Epidermal melanocyte (primary cell): Measurements from ENCODE around the gene RUNX3.
"Not testable (repeated sequence)": the region's sequence is repeated elsewhere in the genome, so short reads cannot be mapped to it uniquely, and the experiment has no call there.

Experiments used
- DNase-seq: peaks from one replicate; pipeline ENCODE4 v3.0.0; 2011; ENCODE audit warnings: low spot score; ENCODE audit not compliant: insufficient read length

Gene RUNX3

DNA sequence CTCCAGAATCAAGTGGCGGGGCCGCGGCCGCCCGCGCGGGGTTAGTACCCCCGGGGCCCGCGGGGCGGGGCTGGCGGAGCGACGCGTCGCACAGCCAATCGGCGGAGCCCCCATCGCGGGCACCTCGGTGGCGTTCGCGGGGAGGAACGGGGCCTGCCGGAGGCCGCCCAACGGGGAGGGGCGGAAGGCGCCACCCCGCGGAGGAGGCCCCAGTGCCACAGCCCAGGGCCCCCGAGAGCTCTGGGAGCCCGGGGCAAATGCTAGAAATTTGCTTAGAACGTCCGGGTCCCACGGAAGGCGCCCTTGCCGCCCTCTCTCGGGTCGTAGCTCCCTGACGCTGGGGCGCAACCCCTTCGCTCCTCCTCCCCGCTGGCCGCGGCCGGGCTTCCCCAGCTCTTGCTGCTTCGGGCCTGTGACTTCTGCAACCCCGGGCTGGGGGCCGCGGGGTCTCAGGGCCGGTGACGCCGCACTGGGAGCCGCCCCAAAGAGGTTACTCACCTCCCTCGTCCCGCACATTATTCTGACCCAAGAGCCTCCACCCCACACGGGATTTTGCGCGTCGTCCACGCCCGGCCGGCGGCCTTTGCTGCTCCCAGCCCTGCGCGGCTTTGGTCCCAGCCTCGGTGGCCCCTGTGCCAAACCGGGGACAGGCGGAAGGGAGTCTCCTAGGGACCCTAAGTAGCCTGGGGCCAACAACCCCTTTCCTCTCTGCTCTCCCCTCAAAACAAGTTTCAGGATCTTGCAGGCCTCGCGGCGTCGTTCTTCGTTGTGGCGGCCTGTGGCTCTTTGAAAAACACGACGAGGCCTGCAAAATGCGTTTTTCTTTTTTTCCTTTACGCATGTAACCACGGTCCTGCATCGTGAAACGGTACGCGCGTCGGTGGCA, at the start of gene RUNX3:
RUNX3 (minus strand) TSS at position 17 of the 886 bp plus-strand sequence. CDS start 408 bp downstream, outside the sequence.
- DNase-seq: peak; percentile 93

DNA sequence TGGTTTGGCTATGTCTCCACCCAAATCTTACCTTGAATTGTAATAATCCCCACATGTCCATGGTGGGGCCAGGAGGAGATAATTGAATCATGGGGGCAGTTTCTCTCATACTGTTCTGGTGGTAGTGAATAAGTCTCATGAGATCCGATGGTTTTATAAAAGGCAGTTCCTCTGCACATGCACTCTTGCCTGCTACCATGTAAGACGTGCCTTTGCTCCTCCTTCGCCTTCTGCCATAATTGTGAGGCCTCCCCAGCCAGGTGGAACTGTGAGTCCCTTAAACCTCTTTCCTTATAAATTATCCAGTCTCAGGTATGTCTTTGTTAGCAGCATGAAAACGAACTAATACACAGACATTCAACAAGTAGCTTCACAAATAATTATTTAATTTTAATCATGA, 49.2 kb upstream of the RUNX3 start:
- DNase-seq: not testable (repeated sequence)

DNA sequence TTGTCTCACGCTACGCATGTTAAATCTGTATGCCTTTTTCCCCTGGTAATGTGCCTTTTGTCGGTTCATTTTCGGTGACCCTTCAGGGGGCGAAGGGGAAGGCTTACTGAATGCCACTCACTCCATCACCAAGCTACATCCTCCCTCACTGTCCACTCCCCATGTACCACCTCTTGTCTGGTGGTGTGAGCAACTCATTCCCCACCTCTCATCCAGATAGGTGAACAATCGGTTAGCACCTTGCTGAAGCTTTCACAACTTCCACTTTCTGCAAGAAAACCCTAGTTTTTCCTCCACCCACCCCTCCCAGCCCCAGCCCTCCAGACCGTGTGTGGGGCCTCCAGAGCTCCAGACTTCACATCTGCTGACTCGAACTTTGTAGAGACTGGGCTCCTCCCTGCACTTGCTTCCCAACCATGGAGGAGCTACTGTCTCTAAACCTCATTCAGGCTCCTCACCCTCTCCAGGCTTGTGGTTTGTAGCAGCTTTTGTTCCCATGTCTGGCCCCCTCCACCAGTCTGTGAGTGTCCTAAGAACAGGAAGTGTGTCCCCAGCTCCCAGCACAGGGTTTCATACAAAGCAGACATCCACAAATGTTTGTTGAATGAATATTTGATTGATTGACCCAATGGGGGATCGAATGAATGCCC, 48.4 kb upstream of the RUNX3 start:
- no peak for DNase-seq

DNA sequence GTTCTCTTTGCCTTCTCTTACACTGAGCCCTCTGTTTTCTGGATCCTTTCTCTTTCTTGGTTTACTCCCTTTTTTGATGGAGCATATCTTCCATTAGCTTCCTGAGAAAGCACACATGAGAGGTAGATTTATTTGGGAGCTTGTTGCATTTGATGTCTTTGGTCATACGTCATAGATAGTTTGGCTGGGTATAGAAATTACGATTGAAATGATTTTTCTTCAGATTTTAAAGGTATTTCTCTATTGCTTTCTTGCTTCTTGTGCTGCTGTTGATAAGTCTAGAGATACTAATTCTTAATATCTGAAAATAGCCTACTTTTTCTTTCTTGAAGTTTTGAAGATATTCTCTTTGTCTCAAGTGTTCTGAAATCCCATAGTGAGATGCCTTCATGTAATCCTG, 45.3 kb upstream of the RUNX3 start:
- DNase-seq: no peak

DNA sequence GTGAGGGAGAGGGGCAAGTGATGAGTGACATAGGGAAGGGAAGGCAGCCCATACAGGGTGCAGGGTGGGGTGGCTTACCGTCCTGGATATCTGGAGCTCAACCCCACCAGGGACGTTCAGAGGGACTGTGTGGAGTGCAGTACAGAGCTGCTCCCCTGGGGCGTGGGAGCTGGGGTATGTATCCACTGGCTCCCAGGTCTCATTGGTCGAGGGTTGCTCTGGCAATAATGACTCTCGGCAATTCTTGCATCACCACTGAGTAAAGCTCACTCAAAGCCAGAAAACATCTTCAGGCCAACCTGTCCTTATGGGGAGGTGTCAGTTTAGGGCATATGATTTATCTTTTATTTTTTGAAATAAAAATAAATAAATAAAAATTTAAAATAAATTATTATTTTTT, 43.2 kb upstream of the RUNX3 start:
- no peak for DNase-seq

DNA sequence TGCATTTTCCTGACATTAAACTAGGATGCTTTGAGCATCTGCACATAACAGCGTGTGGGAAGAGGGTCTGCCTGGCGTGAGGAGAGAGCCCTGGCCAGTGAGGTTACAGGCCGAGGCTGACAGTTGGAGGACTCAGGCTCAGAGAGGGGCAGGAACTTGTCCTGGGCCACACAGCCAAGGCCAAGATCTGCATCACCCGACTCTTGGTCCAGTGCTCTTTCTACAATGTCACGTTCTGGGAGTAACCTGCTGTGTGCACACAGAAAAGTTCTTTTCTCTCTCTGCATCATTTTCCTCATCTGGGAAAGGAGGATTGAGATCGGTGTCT, 42.8 kb upstream of the RUNX3 start:
- no peak for DNase-seq

DNA sequence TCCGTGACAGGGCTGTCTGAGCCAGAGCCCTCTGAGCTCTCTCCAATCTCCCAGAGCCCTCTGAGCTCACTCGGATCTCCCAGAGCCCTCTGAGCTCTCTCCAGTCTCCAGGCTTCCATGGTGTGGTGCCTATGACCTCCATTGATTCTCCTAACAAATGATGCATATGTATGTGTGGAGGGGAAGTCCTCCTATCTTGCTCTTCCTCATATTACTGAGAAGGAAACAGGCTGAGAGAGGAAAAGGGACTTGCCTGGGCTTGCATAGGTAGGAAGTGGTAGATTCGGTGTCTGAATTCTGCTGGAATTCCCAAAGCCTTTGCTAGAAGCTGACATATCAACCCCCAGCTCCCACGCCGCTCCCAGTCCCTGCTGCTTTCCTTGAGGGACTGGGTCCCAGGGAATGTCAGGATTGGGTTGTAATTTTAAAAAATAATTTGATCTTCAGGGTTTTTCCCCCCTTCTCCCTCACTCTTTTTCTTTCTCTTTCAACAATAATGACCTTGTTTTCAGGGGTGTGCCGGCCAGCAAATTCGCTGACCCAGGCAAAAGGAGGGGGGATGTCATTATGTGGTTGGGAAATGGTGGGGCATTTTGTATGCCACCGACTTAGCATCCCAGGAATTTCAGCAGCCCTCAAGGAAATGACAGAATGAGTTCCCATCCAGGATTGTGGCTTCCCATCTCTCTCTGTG, 42.3 kb upstream of the RUNX3 start:
- no peak for DNase-seq

DNA sequence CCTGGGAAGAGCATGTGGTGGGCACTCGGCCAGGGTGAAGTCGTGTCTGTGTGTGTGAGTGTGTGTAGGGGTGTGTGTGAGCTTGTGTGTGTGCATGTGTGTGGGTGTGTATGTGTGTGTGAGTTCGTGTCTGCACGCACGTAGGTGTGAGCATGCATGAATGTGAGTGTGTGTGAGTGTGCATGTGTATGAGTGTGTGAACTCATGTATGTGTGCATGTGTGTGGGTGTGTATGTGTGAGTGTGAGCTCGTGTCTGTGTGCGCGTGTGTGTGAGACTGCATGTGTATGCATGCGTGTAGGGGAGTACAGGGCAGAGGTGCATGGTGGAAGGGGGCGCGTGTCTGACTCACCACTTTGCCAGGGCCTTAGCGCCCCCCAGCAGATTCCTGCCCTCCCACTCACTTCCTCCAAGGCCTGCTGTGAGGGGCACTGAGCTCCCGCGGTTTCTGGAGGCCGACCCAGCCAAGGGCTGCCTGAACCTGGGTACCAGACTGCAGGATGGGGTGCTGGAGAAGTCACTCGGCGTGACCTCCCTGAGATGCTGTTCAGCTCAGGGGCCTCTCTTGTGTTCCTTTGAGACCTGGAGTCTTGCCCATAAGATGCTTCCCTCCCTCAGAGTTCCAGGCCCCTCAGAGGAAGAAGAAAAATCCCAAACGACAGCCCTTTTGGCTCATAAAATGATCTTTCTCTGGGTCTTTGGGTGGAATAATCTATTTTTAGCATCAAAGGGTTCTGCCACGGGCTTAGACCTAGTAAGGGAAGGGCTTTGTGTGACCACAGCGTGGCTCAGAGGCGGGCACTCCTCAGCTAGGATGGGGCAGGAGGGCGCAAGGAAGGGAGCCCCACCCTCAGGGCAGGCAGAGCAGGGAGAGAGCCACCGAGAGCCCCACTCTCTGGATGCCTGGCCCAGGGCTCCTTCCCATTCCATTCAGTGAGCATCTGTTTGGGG, 41.1 kb upstream of the RUNX3 start:
- no peak for DNase-seq

DNA sequence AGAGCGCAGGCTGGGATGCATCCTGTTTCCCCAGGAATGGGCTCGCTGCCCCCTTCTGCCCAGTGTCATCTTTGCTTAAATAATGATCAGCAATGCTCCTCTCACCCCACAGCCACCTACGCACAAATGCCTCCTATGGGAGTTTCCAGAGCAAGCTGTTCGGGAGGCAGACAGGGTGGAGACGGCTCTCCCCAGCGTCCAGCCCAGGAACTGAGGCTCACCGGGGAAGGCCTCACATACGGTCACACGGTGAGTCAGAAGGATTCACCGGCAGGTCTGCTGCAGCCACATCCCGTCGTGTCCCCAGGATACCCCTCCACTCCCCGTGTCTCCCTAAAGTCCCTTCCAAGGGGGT, 40.3 kb upstream of the RUNX3 start:
- DNase-seq: no peak

DNA sequence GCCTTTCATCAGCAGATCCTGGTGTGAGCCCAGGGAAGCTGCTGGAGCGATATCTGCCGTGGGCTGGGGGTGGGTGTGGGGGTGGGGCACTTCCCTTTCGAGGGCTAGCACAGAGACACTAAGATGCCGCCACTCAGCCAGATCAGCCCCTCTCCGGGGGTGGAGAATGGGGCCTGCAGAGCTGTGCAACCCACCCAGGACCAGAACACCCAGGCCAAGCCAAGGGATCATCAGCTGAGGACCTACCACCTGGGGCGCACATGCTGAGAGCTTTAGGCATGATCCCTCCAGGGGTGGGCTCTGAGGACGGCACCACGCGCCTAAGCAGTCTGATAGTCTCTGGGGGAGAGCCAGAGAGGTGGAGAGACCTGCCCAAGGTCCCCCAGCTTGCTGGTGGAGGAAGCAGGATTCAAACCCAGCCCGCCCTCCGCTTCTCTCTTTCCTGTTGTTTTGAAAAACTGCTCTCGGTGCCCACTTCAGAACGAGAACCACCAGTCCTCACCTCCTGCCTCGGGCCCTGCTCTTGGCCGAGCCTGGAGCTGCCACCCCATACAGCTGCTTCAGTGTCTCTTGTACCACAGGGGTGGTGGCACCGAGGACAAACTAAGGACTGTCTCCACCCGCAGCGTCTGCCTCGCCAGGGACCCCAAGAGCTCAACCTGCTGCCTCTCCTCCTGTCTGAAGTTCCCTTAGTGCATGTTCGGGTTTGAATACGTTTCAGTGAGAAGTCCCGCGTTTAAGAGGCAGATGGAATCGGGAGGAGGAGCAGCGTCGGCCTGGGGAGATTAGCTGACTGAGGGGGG, 39.7 kb upstream of the RUNX3 start:
- DNase-seq: no peak

DNA sequence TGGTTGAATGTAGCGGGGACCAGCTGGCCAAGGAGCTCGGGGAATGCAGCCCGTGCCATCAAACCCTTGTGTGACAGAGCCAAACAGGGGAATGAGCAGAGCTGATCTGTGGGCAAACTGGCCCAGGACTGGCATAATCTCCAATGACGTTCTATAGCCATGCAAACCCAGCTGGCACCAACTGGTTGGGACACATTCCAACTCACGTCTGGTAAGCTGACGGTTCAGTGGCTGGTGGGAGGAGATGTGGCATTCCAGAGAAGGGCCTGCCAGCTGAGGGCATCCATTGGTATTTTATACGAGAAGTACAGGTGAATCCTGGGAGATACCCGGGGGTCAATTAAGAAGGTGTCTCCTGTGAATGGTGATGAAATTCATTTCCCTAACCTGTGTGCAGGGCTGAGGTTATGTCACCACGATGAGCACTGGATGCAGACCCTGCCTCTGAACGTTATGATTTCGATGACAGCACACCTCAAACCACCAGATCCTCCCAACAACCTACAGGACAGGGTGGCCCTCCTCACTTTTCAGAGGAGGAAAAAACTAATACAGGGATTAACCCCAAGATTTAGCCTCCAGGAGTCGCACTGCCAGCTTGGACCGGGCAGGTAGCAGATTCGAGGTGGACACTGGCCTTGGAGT, 39.0 kb upstream of the RUNX3 start:
- no peak for DNase-seq

DNA sequence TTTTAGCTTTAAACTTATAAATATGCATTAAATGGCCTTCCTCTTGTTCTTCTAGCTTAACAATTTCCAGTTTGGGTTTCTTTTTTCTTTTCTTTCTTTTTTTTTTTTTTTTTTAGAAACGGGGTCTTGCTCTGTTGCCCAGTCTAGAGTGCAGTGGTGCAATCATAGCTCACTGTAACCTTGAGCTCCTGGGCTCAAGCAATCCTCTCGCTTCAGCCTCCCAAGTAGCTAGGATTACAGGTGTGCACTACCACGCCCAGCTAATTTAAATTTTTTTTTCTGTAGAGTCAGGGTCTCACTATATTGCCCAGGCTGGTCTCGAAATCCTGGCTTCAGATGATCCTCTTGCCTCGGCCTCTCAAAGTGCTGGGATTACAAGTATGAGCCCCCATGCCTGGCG, 37.9 kb upstream of the RUNX3 start:
- no peak for DNase-seq

DNA sequence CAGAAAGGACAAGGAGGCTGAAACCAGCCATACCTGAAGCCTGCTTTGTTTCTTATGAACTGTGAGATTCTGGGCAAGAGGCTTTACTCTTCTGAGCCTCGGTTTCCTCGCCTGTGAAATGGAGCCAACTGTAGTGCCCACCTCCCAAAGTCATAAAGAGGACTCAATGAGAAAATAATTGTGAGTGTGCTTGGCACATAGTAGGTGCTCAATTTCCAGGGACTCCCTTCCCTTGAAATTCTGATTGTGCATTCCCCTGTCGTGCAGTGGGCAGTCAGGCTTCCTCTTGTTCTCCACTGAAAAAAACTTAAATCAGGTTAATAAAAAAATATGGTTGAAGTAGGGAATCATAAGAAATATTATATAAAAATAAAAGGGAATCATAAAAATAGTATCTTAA, 37.5 kb upstream of the RUNX3 start:
- DNase-seq: no peak

DNA sequence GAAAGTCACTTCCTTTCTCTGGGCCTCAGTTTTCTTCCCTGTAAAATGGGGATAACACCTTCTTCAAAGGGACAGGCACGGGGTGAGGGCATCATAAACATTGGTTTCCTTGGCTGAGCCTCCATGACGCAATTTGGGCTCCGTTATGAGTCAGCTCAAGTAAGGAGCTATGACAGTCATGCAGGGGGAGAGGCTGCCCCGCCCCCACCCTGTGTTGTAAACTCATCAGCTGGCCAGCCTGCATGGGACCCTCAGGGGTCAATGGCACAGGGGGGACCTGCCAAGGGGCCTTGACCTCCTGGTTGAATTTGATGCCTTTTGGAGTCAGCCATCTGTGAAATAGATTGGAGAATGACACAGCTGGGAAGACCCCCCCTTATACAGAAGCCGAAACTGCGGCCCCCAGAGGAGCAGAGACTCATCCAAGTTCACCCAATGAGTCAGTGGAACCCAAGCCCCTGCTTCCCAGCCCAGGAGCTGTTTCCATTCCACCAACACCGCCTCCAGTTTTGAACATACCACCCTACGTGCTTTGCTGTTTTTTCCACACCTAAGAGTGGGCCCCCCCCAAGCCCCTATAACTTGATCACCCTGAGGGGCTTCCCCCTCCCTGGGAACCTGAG, 36.8 kb upstream of the RUNX3 start:
- DNase-seq: no peak

DNA sequence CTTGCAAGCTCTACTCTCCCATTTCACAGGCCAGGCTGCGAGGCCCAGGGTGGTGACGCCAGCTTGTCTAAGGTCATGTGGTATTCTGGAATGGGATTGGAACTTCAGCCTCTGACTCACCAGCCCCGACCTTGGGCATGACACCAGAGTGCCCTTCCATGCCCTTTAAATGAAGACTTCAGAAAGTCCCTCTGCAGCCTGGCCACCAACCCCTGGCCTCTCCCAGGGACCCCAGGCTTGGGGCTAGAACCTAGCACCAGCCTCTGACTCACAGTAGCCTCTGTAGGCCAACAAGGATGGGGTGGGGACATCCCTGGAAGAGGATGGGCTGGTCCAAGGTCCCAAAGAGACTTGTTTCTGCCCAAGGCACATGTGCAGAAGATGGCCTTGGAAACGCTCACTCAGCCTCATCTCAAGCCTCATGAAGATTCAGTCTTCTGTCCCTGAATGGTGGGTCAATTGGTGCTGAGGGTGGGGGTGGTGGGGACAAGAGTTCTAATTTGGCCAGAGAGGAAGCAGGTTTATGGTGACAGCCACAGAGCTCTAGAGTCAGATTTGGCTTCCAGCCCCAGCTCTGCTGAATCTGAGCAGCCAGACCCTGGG, 36.1 kb upstream of the RUNX3 start:
- no peak for DNase-seq

DNA sequence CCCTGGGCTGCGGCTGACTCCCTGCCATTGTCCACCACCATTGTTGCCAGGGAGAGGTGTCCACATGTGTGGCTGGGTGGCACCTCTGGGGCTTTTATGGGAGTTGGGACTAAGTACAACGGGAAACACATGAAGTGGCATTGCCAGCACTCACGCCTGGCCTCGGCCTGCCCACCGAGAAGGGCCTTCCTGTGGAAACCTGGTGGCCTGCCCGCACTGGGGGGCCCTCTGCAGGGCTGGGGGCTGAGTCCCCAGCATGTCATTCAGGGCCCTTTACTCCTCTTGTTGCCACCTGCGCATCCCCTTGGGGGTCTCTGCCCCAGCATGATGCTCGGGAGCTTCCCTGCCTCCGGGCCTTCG, 35.5 kb upstream of the RUNX3 start:
- DNase-seq: no peak

DNA sequence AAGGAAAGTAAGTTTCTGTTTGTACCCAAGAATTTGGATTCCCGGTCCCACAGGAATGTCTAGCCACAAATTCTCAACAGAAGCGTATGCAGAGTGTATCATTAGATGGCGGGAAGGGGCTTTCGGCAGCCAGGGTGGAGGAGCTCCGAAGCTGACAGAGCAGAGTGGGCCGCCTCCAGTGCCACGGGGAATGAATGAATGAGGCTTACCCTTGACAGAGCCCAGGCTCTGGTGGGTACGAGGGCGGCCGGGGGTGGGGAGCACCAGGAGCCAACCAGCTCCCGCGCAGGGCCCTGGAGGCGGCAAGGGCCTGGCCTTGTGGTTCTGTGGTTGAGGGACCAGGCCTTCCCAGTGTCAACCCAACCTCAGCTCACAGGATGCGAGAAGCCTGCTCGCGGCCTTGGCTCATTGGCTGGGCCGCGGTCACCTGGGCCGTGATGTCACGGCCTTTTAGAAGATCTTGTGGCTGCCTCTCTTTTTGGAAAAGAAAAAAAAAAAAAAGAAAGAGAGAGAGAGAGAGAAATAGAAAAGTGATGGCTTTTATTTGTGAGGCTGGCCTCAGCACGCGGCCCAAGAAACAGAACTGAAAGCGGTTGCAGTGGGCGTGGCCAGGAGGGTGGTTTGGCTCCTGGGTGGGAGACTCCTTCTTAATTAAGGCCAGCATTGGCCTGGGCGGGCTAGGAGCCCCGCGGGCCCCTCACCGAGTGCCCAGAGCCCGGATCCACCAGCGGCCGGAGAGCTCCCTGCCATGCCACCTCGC, 34.9 kb upstream of the RUNX3 start:
- no peak for DNase-seq

DNA sequence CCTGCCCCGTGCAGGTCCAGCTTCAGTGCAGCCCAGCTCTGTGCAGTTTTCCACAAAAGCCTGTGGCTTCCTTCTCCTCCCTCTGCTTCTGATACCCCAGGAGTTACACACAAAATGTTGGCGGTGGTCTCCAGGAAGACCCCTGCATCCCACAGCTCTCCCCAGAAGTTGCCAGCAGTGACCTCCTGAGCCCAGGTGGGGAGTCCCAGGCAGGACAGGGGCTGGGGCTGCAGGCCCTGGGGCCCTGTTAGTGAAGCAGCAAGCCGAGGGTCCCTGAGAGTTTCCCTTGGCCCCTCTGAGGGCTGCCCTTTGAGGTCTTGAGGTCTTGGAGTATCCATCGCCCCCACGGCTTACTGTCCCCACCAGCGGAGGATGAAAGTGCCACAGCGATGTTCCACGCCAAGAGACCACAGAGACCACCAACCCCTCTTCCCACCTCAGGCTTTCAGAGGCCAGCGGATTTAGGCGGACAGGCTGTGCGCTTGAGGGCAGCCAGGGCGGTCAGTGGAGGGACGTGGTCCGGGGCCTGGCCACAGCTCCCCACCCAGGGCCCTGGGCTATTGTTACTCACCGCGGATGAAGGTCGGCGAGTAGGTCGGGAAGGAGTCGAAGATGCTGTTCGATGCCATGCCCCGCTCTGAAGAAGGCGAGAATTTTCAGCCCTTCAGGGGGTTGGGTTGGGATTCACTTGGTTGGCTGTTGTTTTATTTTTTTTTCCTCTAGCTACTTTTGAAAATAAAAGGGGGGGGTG, 34.0 kb upstream of the RUNX3 start:
- DNase-seq: no peak
